Measurements from ENCODE around the gene RALGAPA2.

- TF ChIP-seq, protein P1, sequence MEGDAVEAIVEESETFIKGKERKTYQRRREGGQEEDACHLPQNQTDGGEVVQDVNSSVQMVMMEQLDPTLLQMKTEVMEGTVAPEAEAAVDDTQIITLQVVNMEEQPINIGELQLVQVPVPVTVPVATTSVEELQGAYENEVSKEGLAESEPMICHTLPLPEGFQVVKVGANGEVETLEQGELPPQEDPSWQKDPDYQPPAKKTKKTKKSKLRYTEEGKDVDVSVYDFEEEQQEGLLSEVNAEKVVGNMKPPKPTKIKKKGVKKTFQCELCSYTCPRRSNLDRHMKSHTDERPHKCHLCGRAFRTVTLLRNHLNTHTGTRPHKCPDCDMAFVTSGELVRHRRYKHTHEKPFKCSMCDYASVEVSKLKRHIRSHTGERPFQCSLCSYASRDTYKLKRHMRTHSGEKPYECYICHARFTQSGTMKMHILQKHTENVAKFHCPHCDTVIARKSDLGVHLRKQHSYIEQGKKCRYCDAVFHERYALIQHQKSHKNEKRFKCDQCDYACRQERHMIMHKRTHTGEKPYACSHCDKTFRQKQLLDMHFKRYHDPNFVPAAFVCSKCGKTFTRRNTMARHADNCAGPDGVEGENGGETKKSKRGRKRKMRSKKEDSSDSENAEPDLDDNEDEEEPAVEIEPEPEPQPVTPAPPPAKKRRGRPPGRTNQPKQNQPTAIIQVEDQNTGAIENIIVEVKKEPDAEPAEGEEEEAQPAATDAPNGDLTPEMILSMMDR (IDR thresholded peaks at IDR 0.05) = no peak
- TF ChIP-seq ZFX (IDR thresholded peaks at IDR 0.05; ENCODE audit: borderline replicate concordance) = no peak
Observed at GRCh38 chr20:20641783-20642182, 70.7 kb downstream of the RALGAPA2 start.
